Smooth muscle cell of bladder (primary cell): ENCODE results near the gene PRPF40A. TPM values are rescaled to one million over a fixed set of nuclear protein-coding genes. Genes with fewer than 3 reads are reported as not detected.

Source experiments
- total RNA-seq: library from RNA; depleted of rRNA; stranded (reverse); fragments of >200 nt; gene quantifications from 2 replicates; pipeline ENCODE4 v1.2.3, GENCODE V29; 2014

The PRPF40A gene
- 99.7 and 102 TPM in 2 replicates for total RNA-seq

DNA sequence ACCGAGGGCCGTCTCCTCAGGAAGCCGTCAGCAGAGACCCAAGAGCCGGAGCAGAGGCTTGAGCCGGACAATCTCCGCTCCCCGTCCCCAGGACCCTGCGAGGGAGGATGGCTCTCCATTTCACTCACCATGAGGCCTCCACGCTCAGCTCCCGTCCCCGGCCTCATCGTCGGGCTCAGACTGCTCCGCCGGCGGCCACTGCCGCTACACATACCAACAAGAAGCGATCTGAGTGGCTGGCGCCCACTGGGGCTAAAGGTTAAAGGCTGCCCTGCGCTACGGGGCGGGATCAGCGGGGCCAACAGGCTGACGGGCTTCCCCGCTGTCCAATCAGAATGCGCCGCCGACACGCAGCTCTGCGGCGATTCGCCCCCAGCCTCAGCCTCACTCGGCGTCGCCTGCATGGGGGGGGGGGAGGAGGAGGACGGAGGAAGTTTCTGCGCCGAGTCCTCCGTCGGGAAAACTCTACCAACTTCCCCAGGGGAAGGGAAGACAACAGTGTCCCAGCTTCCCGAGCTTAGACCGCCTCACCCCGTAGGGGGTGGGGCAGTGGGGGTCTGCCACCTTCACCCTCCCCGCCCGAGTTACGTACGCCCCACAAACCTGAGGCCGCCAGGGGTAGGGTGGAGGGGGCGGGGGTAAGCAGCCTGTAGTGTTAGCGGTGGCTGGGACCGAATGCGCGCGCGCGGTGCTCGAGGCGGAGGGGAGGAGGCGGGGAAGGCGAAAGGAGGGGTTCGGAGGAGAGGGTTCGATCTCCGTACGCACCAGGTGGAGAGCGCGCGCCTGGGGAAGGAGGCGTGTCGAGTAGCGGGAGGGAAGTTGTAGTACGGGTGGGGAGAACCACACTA is at the start of gene PRPF40A:
PRPF40A (minus strand) TSS at position 234 of the 848 bp plus-strand sequence; CDS start at position 212, 22 bp downstream.

DNA sequence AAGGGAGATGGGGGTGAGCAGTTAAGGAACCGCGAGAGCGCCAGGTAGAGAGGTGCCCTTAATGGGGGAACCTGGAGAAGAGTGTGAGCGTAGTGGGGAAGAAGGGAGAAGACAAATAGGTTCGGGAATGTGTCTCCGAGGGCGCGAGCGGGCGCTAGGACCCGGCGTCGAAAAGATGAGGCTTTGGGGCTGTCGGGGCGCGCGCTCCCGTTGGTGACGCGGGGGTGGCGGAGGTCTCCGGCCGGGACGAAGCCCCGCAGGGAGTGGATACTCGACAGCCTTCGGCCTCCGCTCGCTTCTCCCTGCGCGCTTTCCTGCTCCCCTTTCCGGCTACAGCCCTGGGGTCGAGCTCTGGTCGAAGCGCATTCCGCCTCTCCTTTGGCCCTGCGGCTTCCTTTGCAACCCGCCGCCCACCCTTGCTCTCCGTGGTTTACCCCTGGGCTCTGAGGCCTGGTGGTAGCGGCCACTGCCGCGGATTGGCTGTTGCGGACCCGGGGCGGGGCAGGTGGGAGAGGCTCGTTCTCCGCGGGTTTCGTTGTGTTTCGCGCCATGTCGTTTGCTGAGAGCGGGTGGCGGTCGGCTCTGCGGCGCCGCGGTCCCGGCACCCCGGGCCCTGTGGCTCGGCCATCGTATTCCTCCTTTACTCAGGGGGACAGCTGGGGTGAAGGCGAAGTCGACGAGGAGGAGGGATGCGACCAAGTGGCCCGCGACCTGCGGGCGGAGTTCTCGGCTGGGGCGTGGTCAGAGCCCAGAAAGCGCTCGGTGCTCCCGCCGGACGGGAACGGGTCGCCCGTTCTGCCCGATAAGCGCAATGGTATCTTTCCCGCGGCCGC is 1.0 kb upstream of the PRPF40A start, which contains the start of gene ARL6IP6:
ARL6IP6 (plus strand) TSS at position 545 of the 833 bp plus-strand sequence; CDS start at position 550, 5 bp downstream.

Other genes starting within 250 kb of the PRPF40A start
- gene ARL6IP6, start 1.2 kb upstream of the PRPF40A start, total RNA-seq = 7.5 and 7.9 TPM in 2 replicates